GM19193 (cell line): ENCODE data around the gene SELENOO.

Source experiments
- POLR2A ChIP-seq: IDR thresholded peaks from 4 replicates; pipeline ENCODE4 v1.6.1; 2011; ENCODE audit not compliant: insufficient read depth, insufficient read length; ENCODE audit errors: extremely low read depth

SELENOO gene

GRCh38 chr22:50199251-50199721, 1.5 kb upstream of the SELENOO start:
- no peak for TF ChIP-seq POLR2A

GRCh38 chr22:50199829-50200460, 866 bp upstream of the SELENOO start:
- TF ChIP-seq POLR2A = peak; percentile 24

GRCh38 chr22:50201191-50202129, 649 bp downstream of the SELENOO start:
- no peak for TF ChIP-seq POLR2A

- no peak for TF ChIP-seq POLR2A
These were observed 1.4 kb downstream of the SELENOO start for GRCh38 chr22:50202130-50202666.

- no peak for TF ChIP-seq POLR2A
These were observed 2.5 kb downstream of the SELENOO start for GRCh38 chr22:50203288-50203687.

- no peak for TF ChIP-seq POLR2A
These were observed 3.8 kb downstream of the SELENOO start for GRCh38 chr22:50204571-50204970.

DNA sequence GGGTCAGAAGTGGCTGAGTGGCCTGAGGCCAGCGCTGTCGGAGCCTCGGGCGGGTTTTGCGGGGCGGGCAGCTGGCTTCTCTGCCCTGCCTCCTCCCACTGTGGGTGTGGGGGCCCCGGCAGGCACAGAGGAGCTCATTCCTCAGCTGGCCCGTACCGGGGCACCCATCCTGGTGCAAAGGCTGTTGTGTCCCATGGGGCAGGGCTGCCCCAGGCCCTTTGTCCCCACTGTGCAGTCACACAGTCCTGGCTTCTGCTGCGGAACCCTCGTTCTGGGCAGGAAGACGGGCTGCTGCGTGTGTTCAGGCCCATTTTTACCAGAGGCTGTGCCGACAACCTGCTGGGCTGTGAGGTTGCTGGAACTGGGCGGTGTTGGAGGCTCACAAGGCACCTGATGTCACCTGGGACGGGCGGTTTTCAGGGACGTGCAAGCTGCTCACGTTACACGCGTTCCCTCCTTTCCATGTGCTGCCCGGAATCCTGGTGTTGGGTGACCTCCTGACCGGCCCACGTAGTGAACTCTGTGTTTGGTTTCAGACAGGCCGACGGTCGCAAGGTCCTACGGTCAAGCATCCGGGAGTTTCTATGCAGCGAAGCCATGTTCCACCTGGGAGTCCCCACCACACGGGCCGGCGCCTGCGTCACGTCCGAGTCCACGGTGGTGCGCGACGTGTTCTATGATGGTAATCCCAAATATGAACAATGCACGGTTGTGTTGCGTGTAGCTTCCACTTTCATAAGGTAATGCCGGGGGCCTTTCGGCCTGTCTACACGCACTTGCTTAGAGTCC, 5.2 kb downstream of the SELENOO start:
- no peak for TF ChIP-seq POLR2A

DNA sequence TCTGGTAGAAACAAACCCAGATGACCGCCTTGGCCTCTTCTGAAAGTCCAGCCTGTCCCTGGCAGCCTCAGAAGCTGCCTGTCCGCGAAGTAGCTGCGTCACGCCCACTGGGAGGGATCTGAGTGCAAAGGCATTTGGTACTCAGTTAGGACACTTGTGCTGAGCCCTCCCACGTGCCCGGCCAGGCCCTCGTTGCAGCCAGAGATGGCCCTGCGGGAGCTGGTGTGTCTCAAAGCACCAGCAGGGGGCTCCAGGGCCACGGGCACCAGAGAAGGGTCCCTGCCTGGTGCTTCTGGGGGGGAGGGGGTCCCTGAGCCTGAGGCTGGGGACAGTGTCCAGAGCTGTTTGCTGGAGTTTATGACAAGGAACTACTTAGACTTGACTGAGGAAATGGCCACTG, 5.8 kb downstream of the SELENOO start:
- TF ChIP-seq POLR2A = no peak

DNA sequence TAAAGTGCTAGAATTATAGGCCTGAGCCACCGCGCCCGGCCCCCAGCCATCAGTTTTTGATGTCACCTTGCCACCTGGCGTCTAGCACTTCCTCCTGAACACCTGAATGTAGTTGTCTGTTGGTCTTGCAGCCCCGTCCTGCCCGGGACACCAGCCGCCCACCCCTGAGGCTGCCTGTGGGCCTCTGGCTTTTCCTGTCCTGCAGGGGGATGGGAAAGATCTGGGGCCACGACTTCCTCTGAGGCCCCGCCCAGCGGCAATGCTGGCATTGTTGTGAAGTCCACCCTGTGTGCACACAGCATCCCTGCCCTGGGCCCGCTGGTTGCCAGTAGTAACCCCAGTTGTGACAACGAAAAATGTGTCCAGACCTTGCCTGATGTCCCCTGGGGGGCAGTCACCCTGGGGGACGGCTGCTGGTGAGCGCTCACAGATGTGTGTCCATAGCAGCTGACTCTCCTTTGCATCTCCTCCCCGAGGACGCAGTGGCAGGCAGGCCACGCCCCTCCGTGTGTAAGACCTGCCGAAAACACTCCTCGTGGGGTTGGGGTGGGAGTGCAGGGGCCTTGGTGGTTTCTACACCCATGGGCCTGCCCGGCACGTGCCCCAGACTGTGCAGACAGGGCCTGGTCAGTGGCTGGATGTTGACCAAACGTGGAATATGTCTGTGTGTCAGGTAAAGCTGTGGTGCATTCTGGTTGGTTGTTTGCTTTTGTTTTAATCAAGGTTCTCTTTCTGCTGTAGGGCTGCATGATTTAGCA, 6.8 kb downstream of the SELENOO start:
- TF ChIP-seq POLR2A = no peak

DNA sequence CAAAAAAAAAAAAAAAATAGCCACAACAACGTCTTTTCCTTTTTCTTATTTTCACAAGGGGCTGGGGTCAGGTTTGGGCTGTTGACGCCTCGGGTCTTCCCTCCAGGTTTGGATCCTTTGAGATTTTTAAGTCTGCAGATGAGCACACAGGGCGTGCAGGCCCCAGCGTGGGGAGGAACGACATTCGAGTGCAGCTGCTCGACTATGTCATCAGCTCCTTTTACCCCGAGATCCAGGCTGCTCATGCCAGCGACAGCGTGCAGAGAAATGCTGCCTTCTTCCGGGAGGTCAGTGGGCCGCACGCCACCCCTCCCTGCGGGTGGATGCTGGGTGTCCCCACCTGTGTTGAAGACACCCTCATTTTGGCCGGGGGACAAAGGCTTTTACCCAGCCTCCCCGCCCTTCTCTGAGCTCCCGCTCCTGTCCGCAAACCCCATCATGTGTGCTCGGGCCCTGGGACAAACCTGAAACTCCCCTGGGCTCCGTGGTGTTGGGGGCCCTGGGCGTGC, 7.7 kb downstream of the SELENOO start:
- no peak for TF ChIP-seq POLR2A

- no peak for TF ChIP-seq POLR2A
These were observed 8.4 kb downstream of the SELENOO start for GRCh38 chr22:50208939-50209892.

DNA sequence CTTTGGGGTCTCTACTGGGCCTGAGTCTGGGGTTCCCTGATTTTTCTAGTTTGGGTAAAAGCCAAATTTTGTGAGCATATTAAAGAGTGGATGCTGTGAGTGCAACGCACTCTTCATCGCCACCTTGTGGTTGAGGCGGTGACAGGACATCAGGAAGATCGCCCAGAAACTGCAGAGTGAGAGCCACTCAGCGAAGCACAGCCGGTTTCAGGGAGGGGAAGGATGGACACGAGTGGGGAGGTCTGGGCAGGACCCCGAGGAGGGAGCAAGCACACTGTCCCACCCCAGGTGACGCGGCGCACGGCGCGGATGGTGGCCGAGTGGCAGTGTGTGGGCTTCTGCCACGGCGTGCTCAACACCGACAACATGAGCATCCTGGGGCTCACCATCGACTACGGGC, 9.1 kb downstream of the SELENOO start:
- TF ChIP-seq POLR2A = no peak
